ENCODE results near the gene PTPRK. TPM values are rescaled to one million over a fixed set of nuclear protein-coding genes. Genes with fewer than 3 reads are reported as not detected.
A peak's percentile ranks its signal among the peaks of the same experiment; 100 is the strongest.

PTPRK gene
- total RNA-seq, 2 donors from 2014 or later = 60.6 to 121 TPM

DNA sequence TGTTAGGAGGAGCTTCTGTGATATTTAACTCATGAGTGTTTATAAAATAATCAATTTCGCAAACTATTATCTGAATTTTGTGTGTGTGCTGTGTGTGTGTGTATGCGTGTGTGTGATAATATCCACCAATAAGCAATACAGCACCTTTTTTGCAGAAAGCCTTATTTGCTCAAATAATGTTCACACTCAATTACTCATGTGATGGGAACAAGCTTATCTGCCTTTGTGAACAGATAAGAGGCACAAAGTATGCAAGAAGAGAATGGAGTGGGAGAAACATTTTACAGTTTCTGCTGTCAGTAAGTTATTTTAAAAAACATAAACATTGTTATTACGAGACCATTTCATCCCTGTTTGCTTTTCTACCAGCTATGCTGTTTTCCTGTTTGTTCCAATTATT, 36.7 kb upstream of the PTPRK start:
- no peak for DNase-seq
- H3K27me3 ChIP-seq = no peaks in the 10 kb centered on the region
- no peak overlapping the region for H3K27ac ChIP-seq
- no peak for TF ChIP-seq POLR2A (IDR thresholded peaks at IDR 0.05)
- TF ChIP-seq, protein P1, sequence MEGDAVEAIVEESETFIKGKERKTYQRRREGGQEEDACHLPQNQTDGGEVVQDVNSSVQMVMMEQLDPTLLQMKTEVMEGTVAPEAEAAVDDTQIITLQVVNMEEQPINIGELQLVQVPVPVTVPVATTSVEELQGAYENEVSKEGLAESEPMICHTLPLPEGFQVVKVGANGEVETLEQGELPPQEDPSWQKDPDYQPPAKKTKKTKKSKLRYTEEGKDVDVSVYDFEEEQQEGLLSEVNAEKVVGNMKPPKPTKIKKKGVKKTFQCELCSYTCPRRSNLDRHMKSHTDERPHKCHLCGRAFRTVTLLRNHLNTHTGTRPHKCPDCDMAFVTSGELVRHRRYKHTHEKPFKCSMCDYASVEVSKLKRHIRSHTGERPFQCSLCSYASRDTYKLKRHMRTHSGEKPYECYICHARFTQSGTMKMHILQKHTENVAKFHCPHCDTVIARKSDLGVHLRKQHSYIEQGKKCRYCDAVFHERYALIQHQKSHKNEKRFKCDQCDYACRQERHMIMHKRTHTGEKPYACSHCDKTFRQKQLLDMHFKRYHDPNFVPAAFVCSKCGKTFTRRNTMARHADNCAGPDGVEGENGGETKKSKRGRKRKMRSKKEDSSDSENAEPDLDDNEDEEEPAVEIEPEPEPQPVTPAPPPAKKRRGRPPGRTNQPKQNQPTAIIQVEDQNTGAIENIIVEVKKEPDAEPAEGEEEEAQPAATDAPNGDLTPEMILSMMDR (IDR thresholded peaks at IDR 0.05) = no peak
- ATAC-seq = no peak
- 34 to 43% methylated on average over 3 of the region's 3 CpGs for WGBS, 2 donors
- H3K4me1 ChIP-seq = no peaks in the 10 kb centered on the region
- H3K36me3 ChIP-seq (replicated peaks in 1 of 2; ENCODE audit: insufficient read depth in 1 of 2, low read depth in 2 of 2) = no peaks in the 10 kb centered on the region
- intact Hi-C loops (cut with DNase I) = no loop called here
- no peaks in the 10 kb centered on the region for H3K9me3 ChIP-seq
- no peak overlapping the region for H3K4me3 ChIP-seq

DNA sequence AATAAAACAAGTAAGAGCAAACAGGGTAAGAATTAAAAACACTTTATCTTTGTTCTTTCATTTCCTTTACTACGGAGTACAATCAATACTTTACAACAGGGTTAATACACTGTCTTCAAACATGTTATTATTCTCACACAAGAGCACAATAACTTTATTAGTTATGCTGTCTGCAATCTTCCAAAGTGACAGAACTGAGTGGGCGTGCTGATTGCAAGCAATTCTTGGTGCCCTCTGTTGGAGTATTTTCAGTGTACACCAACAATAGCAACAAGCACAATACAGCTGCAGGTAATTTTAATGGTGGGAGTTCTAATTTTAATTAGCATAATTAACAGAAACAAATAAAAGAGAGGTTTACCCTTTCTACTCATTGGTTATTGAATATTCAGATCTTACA, 33.9 kb upstream of the PTPRK start:
- Histone ChIP-seq H3K27ac (no peak overlapping the region), H3K4me1 (no peaks in the 10 kb centered on the region), H3K36me3 (replicated peaks in 1 of 2; ENCODE audit: insufficient read depth in 1 of 2, low read depth in 2 of 2) (no peaks in the 10 kb centered on the region), H3K4me3 (no peak overlapping the region), H3K9me3 (no peaks in the 10 kb centered on the region), H3K27me3 (no peaks in the 10 kb centered on the region)
- ATAC-seq (no peak), DNase-seq (peak in 2 of 4 donors; percentile 10 to 11)
- intact Hi-C loops (cut with DNase I) = no loop called here
- 13 to 19% methylated on average over 2 of the region's 2 CpGs for WGBS, 2 donors
- no peak for TF ChIP-seq POLR2A (IDR thresholded peaks at IDR 0.05)
- TF ChIP-seq, protein P1 (IDR thresholded peaks at IDR 0.05) = peak in 6 of 7 experiments; percentile 10 to 58 (median 40)

DNA sequence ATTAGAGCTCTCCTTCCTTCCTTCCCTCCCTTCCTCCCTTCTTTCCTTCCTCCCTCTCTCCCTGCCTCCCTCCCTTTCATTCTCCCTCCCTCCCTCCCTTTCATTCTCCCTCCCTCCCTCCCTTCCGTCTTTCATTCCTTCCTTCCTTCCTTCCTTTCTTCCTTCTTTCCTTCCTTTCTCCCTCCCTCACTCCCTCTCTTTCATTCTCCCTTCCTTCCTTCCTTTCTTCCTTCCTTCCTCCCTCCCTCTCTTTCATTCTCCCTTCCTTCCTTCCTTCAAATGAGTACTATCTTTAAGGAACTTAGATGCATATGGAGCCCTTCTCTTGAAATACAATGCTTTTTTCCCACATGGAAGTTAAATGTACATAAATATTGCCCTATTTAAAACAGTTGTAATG, 20.9 kb upstream of the PTPRK start:
- no peak for TF ChIP-seq POLR2A (IDR thresholded peaks at IDR 0.05)
- TF ChIP-seq, protein P1 (IDR thresholded peaks at IDR 0.05) = no peak
- no peaks in the 10 kb centered on the region for H3K27me3 ChIP-seq
- intact Hi-C loops (cut with DNase I) = no loop called here
- no peak overlapping the region for H3K27ac ChIP-seq
- no peak for DNase-seq
- no peaks in the 10 kb centered on the region for H3K36me3 ChIP-seq (replicated peaks in 1 of 2; ENCODE audit: insufficient read depth in 1 of 2, low read depth in 2 of 2)
- 63 to 75% methylated on average over 1 of the region's 1 CpG for WGBS, 2 donors
- no peak for ATAC-seq
- no peaks in the 10 kb centered on the region for H3K9me3 ChIP-seq
- no peak overlapping the region for H3K4me3 ChIP-seq
- no peaks in the 10 kb centered on the region for H3K4me1 ChIP-seq

DNA sequence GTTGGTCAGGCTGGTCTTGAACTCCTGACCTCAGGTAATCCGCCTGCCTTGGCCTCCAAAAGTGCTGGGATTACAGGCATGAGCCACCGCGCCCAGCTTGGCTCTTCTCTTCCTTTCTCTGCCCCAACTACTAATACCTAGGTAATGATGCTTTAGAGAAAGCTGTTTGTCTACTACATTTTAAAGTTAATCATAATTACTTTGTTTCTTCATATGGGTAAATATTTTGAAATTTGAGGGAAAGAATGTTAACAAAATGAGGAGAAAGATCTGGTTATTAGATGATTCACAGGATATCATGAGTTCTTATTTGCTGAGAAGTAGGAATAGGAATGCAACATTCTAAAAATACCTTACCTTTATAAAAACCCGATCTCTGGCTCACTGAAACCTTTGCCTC, 18.4 kb upstream of the PTPRK start:
- no peaks in the 10 kb centered on the region for H3K4me1 ChIP-seq

DNA sequence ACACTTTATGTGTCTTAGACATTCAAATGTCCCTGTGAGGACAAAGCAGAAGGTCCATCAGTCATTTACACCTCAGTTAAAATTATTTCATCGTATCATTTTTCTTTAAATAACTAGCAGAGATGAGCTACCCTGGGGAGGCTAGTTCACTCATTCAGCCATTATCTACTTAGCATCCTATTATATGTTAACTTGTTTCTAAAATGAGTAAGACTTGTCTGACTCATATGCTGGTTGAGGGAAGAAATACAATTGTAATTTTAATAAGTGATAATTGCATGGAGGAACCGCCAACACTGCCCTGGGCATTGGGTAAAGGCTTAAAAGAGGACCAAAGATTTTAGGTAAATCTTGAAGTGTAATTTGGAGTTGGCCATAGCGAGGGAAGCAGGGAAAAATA, 12.4 kb upstream of the PTPRK start:
- WGBS, 2 donors = 90 to 92% methylated on average over 3 of the region's 3 CpGs
- H3K36me3 ChIP-seq (replicated peaks in 1 of 2; ENCODE audit: insufficient read depth in 1 of 2, low read depth in 2 of 2) = no peaks in the 10 kb centered on the region
- H3K4me1 ChIP-seq = no peaks in the 10 kb centered on the region
- intact Hi-C loops (cut with DNase I) = no loop called here
- no peak overlapping the region for H3K27ac ChIP-seq
- H3K27me3 ChIP-seq = no peaks in the 10 kb centered on the region
- TF ChIP-seq, protein P1 (IDR thresholded peaks at IDR 0.05) = no peak
- no peak for TF ChIP-seq POLR2A (IDR thresholded peaks at IDR 0.05)
- no peak for ATAC-seq
- DNase-seq = no peak
- no peaks in the 10 kb centered on the region for H3K9me3 ChIP-seq
- H3K4me3 ChIP-seq = no peak overlapping the region

More for the DNA sequence above, 18.4 kb upstream of the PTPRK start:
- no peak overlapping the region for H3K27ac ChIP-seq
- intact Hi-C loops (cut with DNase I) = no loop called here
- WGBS, 2 donors = 85 to 97% methylated on average over 4 of the region's 4 CpGs
- H3K36me3 ChIP-seq (replicated peaks in 1 of 2; ENCODE audit: insufficient read depth in 1 of 2, low read depth in 2 of 2) = no peaks in the 10 kb centered on the region
- DNase-seq (no peak), ATAC-seq (no peak)
- no peak overlapping the region for H3K4me3 ChIP-seq
- H3K27me3 ChIP-seq = no peaks in the 10 kb centered on the region
- H3K9me3 ChIP-seq = no peaks in the 10 kb centered on the region
- TF ChIP-seq, protein P1 (IDR thresholded peaks at IDR 0.05) = no peak
- TF ChIP-seq POLR2A (IDR thresholded peaks at IDR 0.05) = no peak
